CD4-positive, alpha-beta memory T cell (primary cell): ENCODE measurements around the gene PRPF40A. TPM values are rescaled to one million over a fixed set of nuclear protein-coding genes. Genes with fewer than 3 reads are reported as not detected.

Experiments used
- CTCF ChIA-PET: fragments of 350-600 bp; sonication (Branson Sonifier 250); formaldehyde crosslinking; loops from one replicate; lab custom pipeline; 2021; ENCODE audit warnings: inconsistent platforms; ENCODE audit not compliant: partially characterized antibody; lab: Charles Lee
- POLR2A ChIA-PET: fragments of 350-600 bp; sonication (Branson Sonifier 250); formaldehyde crosslinking; loops from one replicate; lab custom pipeline; 2021; ENCODE audit not compliant: partially characterized antibody; lab: Charles Lee
- DNase-seq, 5 donors: peaks; one replicate each; pipeline versions ENCODE4 v3.0.0 to v3.0.0-alpha.2; 2020 to 2022; ENCODE audit warnings: mixed read lengths in 1 of 5
- H3K27ac ChIP-seq: one replicate; pipeline ENCODE4 v1.7.0; 2013; ENCODE audit warnings: low read depth, low read length
- H3K27me3 ChIP-seq: 2 replicates; pipeline ENCODE4 v1.7.0; 2013; ENCODE audit warnings: mild to moderate bottlenecking, low read length, moderate library complexity; ENCODE audit not compliant: insufficient read depth
- H3K36me3 ChIP-seq: 2 replicates; pipeline ENCODE4 v1.7.0; 2013; ENCODE audit warnings: mild to moderate bottlenecking, low read length, moderate library complexity; ENCODE audit not compliant: insufficient read depth
- H3K4me1 ChIP-seq: 2 replicates; pipeline ENCODE4 v1.7.0; 2013; ENCODE audit warnings: mild to moderate bottlenecking, low read length, moderate library complexity; ENCODE audit not compliant: insufficient read depth
- H3K4me3 ChIP-seq, 2 donors: one replicate each; pipeline ENCODE4 v1.7.0; 2013; ENCODE audit warnings: low read length in 2 of 2, mild to moderate bottlenecking in 1 of 2
- H3K9me3 ChIP-seq, 2 donors: one replicate each; pipeline ENCODE4 v1.7.0; 2013; ENCODE audit warnings: low read length in 2 of 2, control low read depth in 1 of 2; ENCODE audit not compliant: control insufficient read depth in 1 of 2
- H3K27ac Mint-ChIP-seq, 7 donors: one replicate each; pipeline ENCODE4 v1.8.0; 2020 to 2021; ENCODE audit warnings: mixed read lengths in 7 of 7, mild to moderate bottlenecking in 6 of 7, inconsistent platforms in 3 of 7, moderate library complexity in 3 of 7
- H3K27me3 Mint-ChIP-seq, 2 donors: one replicate each; pipeline ENCODE4 v1.8.0; 2020 to 2021; ENCODE audit warnings: mixed read lengths in 2 of 2
- H3K36me3 Mint-ChIP-seq, 2 donors: one replicate each; pipeline ENCODE4 v1.8.0; 2020 to 2021; ENCODE audit warnings: mixed read lengths in 2 of 2, inconsistent platforms in 1 of 2, mild to moderate bottlenecking in 1 of 2
- H3K4me1 Mint-ChIP-seq, 4 donors: one replicate each; pipeline ENCODE4 v1.8.0; 2020 to 2021; ENCODE audit warnings: mixed read lengths in 4 of 4, mild to moderate bottlenecking in 1 of 4
- H3K4me3 Mint-ChIP-seq, 8 donors: one replicate each; pipeline ENCODE4 v1.8.0; 2020 to 2021; ENCODE audit warnings: mixed read lengths in 8 of 8, mild to moderate bottlenecking in 7 of 8, moderate library complexity in 6 of 8, inconsistent platforms in 3 of 8
- H3K9me3 Mint-ChIP-seq, 8 donors: one replicate each; pipeline ENCODE4 v1.8.0; 2020 to 2021; ENCODE audit warnings: mixed read lengths in 8 of 8, mild to moderate bottlenecking in 5 of 8, inconsistent platforms in 3 of 8, moderate library complexity in 1 of 8
- intact Hi-C: fragments of 100-400 bp; cut with micrococcal nuclease; formaldehyde crosslinking; loops from one replicate; pipeline ENCODE4 v1.15.1; 2023
- polyA plus RNA-seq, 2 donors: library from polyadenylated mRNA; unstranded; fragments of 300-500 nt; fragmentation: Illumina TruSeq; gene quantifications; one replicate each; pipeline ENCODE4 v1.2.3, GENCODE V29; 2021
- total RNA-seq, 2 experiments: library from RNA; stranded (reverse); gene quantifications; one replicate each; pipeline ENCODE4 v1.2.3, GENCODE V29; 2021

PRPF40A gene
- total and polyA plus RNA-seq, 4 experiments from 2014 or later = 70.5 to 129 (median 100) TPM

GRCh38 chr2:152615177-152615576 lies 102.1 kb downstream of the PRPF40A start:
- ChIA-PET CTCF (interaction anchor here (3.0 kb wide), 1 partner anchor 20 kb away, joined by 8 read pairs; no protein-coding TSS in a partner anchor), POLR2A (no interaction called here)
- Mint-ChIP-seq H3K4me1 (peaks cover 3 to 9% (median 8%) of the 10 kb centered on the region in 4 donors), H3K27ac (no peak overlapping the region), H3K4me3 (no peak overlapping the region), H3K36me3 (no peaks in the 10 kb centered on the region), H3K9me3 (peaks cover 0 to 2% (median 0%) of the 10 kb centered on the region in 8 donors), H3K27me3 (peaks cover 4% of the 10 kb centered on the region in 2 donors)
- Histone ChIP-seq H3K36me3 (no peaks in the 10 kb centered on the region), H3K4me1 (no peaks in the 10 kb centered on the region), H3K9me3 (no peaks in the 10 kb centered on the region), H3K4me3 (no peak overlapping the region), H3K27me3 (no peaks in the 10 kb centered on the region), H3K27ac (no peak overlapping the region)
- intact Hi-C loops = no loop called here
- DNase-seq = no peak

- Histone ChIP-seq H3K4me1 (no peaks in the 10 kb centered on the region), H3K27ac (no peak overlapping the region), H3K4me3 (no peak overlapping the region), H3K27me3 (no peaks in the 10 kb centered on the region), H3K36me3 (no peaks in the 10 kb centered on the region), H3K9me3 (no peaks in the 10 kb centered on the region)
- Mint-ChIP-seq H3K27ac (no peak overlapping the region), H3K27me3 (peaks cover 0 to 4% of the 10 kb centered on the region in 2 donors), H3K4me3 (no peak overlapping the region), H3K4me1 (peaks cover 3 to 9% (median 8%) of the 10 kb centered on the region in 4 donors), H3K9me3 (peaks cover 0 to 2% (median 0%) of the 10 kb centered on the region in 8 donors), H3K36me3 (no peaks in the 10 kb centered on the region)
- CTCF ChIA-PET = interaction anchor here (0.8 to 3.0 kb wide), 3 partner anchors 22 to 438 kb away, joined by 3 to 8 read pairs (median 4); partner anchors contain the start of gene STAM2
- DNase-seq = no peak
- POLR2A ChIA-PET = no interaction called here
- intact Hi-C loops = no loop called here
Observed at GRCh38 chr2:152613235-152613634, 104.0 kb downstream of the PRPF40A start.

- H3K36me3 Mint-ChIP-seq = no peaks in the 10 kb centered on the region
- intact Hi-C loops = no loop called here
- peak overlapping the region in 2 of 7 donors; percentile 14 to 44 for H3K27ac Mint-ChIP-seq
- no peak for DNase-seq
- H3K9me3 Mint-ChIP-seq = peaks cover 0 to 2% (median 0%) of the 10 kb centered on the region in 8 donors
- H3K4me3 Mint-ChIP-seq = peak overlapping the region in 1 of 8 donors; percentile 44
- ChIA-PET CTCF (interaction anchor here (2.0 kb wide), 1 partner anchor 23 kb away, joined by 4 read pairs; no protein-coding TSS in a partner anchor), POLR2A (no interaction called here)
- Histone ChIP-seq H3K27ac (no peak overlapping the region), H3K4me3 (no peak overlapping the region), H3K27me3 (no peaks in the 10 kb centered on the region), H3K4me1 (no peaks in the 10 kb centered on the region), H3K36me3 (no peaks in the 10 kb centered on the region), H3K9me3 (no peaks in the 10 kb centered on the region)
- H3K4me1 Mint-ChIP-seq = peaks cover 3 to 9% (median 8%) of the 10 kb centered on the region in 4 donors
- peaks cover 0 to 4% of the 10 kb centered on the region in 2 donors for H3K27me3 Mint-ChIP-seq
Observed at GRCh38 chr2:152611458-152612231, 105.6 kb downstream of the PRPF40A start.

GRCh38 chr2:152609699-152610098 lies 107.6 kb downstream of the PRPF40A start:
- intact Hi-C loops = no loop called here
- no peaks in the 10 kb centered on the region for H3K27me3 ChIP-seq
- DNase-seq = no peak
- H3K27ac Mint-ChIP-seq = no peak overlapping the region
- H3K36me3 ChIP-seq = no peaks in the 10 kb centered on the region
- no peaks in the 10 kb centered on the region for H3K4me1 ChIP-seq
- H3K4me3 ChIP-seq = no peak overlapping the region
- H3K27ac ChIP-seq = no peak overlapping the region
- CTCF ChIA-PET = no interaction called here
- peaks cover 0 to 2% (median 0%) of the 10 kb centered on the region in 8 donors for H3K9me3 Mint-ChIP-seq
- no peak overlapping the region for H3K4me3 Mint-ChIP-seq
- H3K9me3 ChIP-seq = no peaks in the 10 kb centered on the region
- POLR2A ChIA-PET = no interaction called here
- peaks cover 0 to 3% of the 10 kb centered on the region in 2 donors for H3K27me3 Mint-ChIP-seq
- H3K36me3 Mint-ChIP-seq = no peaks in the 10 kb centered on the region
- peaks cover 3 to 9% (median 8%) of the 10 kb centered on the region in 4 donors for H3K4me1 Mint-ChIP-seq

DNA sequence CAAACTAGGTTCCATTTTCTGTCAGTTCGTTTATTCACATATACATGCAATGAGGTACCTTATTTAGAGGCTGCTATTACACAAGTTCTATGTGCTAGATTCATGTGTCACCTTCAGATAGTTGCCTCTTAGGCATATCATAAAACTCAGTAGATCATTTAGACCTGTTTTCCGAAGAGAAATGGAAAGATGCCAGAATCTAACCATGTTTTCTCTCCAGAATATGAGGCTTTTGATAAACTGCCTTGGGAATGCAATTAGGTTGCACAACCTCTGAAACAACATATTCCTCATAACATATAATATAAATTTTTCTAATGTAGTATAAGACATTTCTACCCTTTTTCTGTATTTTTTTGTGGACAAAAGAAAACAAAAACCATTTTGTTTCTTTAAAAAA lies 108.1 kb downstream of the PRPF40A start:
- Mint-ChIP-seq H3K36me3 (no peaks in the 10 kb centered on the region), H3K4me3 (no peak overlapping the region), H3K27me3 (peaks cover 0 to 2% of the 10 kb centered on the region in 2 donors), H3K27ac (no peak overlapping the region), H3K9me3 (peaks cover 0 to 2% (median 0%) of the 10 kb centered on the region in 8 donors), H3K4me1 (peaks cover 3 to 9% (median 8%) of the 10 kb centered on the region in 4 donors)
- Histone ChIP-seq H3K9me3 (no peaks in the 10 kb centered on the region), H3K27ac (no peak overlapping the region), H3K4me3 (no peak overlapping the region), H3K36me3 (no peaks in the 10 kb centered on the region), H3K4me1 (no peaks in the 10 kb centered on the region), H3K27me3 (no peaks in the 10 kb centered on the region)
- DNase-seq = no peak
- ChIA-PET CTCF (no interaction called here), POLR2A (no interaction called here)
- intact Hi-C loops = no loop called here

GRCh38 chr2:152607793-152608300 lies 109.4 kb downstream of the PRPF40A start:
- Mint-ChIP-seq H3K9me3 (no peaks in the 10 kb centered on the region), H3K27ac (no peak overlapping the region), H3K4me3 (no peak overlapping the region), H3K27me3 (peaks cover 0 to 2% of the 10 kb centered on the region in 2 donors), H3K36me3 (no peaks in the 10 kb centered on the region), H3K4me1 (peaks cover 4 to 8% (median 8%) of the 10 kb centered on the region in 4 donors)
- Histone ChIP-seq H3K27ac (no peak overlapping the region), H3K36me3 (no peaks in the 10 kb centered on the region), H3K27me3 (no peaks in the 10 kb centered on the region), H3K9me3 (no peaks in the 10 kb centered on the region), H3K4me3 (no peak overlapping the region), H3K4me1 (no peaks in the 10 kb centered on the region)
- ChIA-PET CTCF (no interaction called here), POLR2A (no interaction called here)
- intact Hi-C loops = no loop called here
- DNase-seq = no peak

- Mint-ChIP-seq H3K9me3 (no peaks in the 10 kb centered on the region), H3K27me3 (peaks cover 0 to 2% of the 10 kb centered on the region in 2 donors), H3K36me3 (no peaks in the 10 kb centered on the region), H3K4me1 (peaks cover 4 to 6% (median 5%) of the 10 kb centered on the region in 4 donors), H3K4me3 (no peak overlapping the region), H3K27ac (no peak overlapping the region)
- intact Hi-C loops = no loop called here
- no peaks in the 10 kb centered on the region for H3K9me3 ChIP-seq
- H3K27ac ChIP-seq = no peak overlapping the region
- no peak for DNase-seq
- no peak overlapping the region for H3K4me3 ChIP-seq
- no peaks in the 10 kb centered on the region for H3K27me3 ChIP-seq
- no peaks in the 10 kb centered on the region for H3K4me1 ChIP-seq
- POLR2A ChIA-PET = no interaction called here
- no peaks in the 10 kb centered on the region for H3K36me3 ChIP-seq
- CTCF ChIA-PET = interaction anchor here (0.9 to 1.3 kb wide), 4 partner anchors 17 to 431 kb away, joined by 3 to 5 read pairs (median 4); partner anchors contain the start of gene STAM2
Observed at GRCh38 chr2:152606941-152607340, 110.3 kb downstream of the PRPF40A start.
